ENCODE results near the gene ZNF80.

ZNF80 gene

DNA sequence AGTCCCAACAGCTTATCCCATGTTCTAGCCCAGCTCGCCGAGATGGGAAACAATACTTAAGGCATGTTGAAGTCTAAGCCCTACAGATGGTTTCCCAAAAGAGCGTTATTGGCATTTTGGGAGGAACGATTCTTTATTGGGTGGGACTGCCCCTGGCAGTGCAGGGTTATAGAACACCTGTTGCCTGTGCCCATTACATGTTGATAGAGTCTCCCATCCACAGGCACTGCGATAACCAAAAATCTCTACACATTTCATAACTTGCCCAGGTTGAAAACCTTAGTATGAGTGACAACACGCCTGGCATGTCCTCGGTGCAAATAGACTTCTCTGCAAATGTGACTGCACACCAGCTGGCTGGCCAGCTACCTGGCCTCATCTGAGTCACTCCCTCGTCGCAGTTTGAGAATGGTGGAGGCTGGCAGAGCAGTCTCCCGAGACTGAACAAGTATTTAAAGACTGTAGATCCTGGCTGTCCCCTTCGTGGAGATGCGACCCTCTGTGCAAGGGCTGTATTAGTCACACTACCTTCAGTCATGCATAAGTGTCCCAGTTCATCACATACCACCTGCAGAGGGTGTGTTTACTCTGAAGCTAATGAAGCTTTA is 18.7 kb downstream of the ZNF80 start:
- no peak for DNase-seq

DNA sequence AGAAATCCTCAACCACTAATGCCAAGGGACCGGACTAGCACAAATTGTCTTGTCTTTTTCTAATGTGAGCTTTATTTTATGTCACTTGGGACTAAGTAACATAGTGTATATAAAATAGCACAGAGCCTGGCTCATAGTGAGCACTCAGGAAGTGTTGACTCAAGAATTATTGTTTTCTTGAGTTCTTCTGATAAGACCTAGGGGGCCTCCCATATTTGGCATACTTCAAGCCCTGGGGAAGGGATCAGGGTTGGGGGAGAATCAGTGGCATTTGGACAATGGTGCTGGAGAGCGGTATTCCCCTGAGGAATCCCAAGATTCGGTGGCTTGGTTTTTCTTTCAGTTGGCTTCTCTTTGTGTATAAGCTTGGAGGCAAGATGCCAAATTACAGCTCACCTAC is 19.4 kb downstream of the ZNF80 start:
- DNase-seq, result no peak

- DNase-seq, result no peak
Observed at GRCh38 chr3:114217266-114217665, 20.1 kb downstream of the ZNF80 start.

- DNase-seq, result no peak
Observed at GRCh38 chr3:114216186-114216970, 21.0 kb downstream of the ZNF80 start.

DNA sequence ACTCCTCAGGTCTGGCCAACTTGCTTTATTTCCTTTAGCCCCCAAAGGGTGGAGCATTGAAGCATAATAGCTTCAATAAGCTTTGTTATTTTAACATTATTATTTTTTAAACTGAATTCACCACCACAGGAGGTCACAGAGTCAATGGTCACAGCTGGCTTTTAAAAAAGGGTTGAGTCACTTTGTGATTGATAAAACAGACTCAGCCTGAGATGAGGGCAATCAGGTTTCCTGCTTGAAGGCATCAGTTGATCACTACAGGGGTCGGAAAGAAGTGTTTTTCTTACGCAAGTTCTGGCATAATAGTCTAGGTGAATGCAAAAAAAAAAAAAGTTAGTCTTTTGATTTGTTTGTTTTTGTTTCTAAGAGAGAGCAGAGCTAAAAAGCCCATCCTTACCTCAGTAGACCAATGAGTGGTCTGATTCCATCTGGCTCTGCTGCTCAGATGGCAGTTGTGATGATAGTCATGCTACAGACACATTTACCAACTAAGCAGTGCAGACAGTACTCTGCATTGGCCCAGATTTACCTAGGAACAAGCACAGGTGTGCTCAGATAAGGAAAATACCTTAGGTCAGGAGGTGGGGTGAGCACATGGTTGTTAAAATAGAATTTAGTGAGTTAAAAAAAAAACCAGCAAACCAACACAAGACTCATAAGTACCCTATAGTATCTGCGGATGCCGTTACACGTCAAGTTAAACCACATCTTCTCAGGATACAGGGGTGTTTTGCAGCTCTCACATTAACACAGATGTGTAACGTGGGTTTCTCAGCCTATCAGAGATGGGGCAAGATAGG is 22.6 kb downstream of the ZNF80 start:
- no peak for DNase-seq

GRCh38 chr3:114213627-114214541 is 23.5 kb downstream of the ZNF80 start:
- DNase-seq, result no peak

DNA sequence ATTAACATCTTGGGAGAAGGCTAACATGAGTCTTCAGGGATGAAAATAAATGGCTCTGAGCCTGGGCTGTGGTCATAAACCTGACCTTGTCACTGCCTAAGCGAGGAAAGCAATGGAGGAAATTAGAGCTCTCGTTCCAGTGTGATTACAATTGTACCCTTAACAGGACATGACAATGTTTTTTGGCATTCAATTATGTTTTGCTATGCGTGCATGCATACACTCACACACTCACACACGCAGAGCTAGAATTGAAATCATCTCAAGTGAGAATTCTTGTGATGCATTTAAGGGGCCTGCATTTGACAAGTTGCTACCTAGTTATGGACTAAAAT is 24.1 kb downstream of the ZNF80 start:
- no peak for DNase-seq

GRCh38 chr3:114212646-114213045 is 24.7 kb downstream of the ZNF80 start:
- DNase-seq, result no peak

GRCh38 chr3:114207768-114208167 is 29.6 kb downstream of the ZNF80 start:
- DNase-seq, result no peak

DNA sequence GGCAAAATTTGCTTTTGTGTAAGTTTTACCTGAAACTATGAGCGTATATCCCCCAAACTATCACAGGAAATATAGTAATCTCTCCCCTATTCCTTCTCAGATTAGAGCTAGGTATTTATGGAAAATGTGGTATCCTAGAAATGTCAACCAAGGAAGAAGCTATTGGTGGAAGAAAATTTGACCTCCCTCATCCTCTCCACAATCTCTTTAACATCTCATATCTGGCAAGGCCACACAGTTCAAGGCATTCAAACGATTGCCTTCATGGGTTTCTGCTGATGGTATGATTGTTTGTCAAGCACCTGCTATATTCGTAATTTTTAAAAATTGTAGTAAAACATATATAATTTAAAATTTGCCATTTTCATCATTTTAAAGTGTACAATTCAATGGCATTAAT is 31.0 kb downstream of the ZNF80 start:
- DNase-seq, result no peak

- no peak for DNase-seq
Observed at GRCh38 chr3:114205541-114205940, 31.8 kb downstream of the ZNF80 start.

DNA sequence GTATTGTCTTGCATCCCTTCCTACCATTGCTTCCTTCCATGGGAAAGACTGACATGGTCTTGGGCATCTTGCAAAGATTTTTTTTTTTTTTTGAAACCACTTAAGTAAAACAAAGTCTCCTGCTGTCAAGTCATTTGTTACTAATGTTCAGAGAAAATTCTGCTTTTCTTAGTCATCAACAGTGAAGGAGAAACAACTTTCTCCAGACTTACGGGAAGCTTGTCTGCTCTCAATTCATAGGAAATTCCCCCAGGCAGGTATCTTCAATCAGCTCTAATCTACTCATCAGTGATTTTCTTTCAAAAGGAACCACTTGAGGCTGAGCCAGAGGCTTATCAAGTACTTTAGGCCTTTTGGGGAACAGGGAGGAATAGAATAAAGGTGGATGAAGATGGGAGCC is 42.6 kb downstream of the ZNF80 start:
- DNase-seq, result no peak

- no peak for DNase-seq
Observed at GRCh38 chr3:114192136-114192535, 45.2 kb downstream of the ZNF80 start.

DNA sequence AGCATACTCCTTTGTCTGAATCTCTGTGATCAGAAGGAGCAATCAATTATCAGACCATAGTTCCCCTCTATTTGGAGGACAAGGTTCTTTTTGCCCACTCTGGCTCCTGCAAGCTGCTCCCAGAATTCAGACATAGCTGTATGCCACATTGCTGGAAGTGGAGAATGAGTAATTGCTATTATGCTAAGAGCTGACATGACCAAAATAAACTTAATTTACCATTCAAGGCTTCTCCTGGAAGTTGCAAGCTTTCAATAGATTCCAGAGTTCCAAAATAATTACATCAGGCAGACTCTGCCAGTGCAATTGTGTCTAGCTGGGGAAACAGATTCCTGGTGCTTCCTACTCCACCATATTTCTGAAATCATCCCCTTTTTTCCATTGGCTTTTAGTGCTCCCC is 50.9 kb downstream of the ZNF80 start:
- no peak for DNase-seq

All from NCI-H2081 treated with DMSO at 0.1 percent for 48 hours (cell line).